GM12878 (cell line): ENCODE results near the gene TUBA4B. TPM values are rescaled to one million over a fixed set of nuclear protein-coding genes. Genes with fewer than 3 reads are reported as not detected.

ENCODE experiments used
- ATAC-seq: fragments of 200-7000 bp; cut with Tn5 transposase; 3 replicates; pipeline ENCODE4 v1.9.1; 2020; ENCODE audit warnings: mild to moderate bottlenecking, moderate library complexity
- BruUV-seq: library from RNA; stranded (reverse); fragments of 400-500 nt; replicated peaks from 2 replicates; lab custom pipeline; 2021; lab: Mats Ljungman, UMichigan
- CTCF ChIA-PET: fragments of 300-600 bp; sonication (Branson Sonifier 250); formaldehyde crosslinking; extraction: SDS; loops from one replicate; lab custom pipeline; 2021; ENCODE audit warnings: inconsistent platforms; lab: Yijun Ruan, JAX
- POLR2A ChIA-PET: fragments of 350-600 bp; formaldehyde crosslinking; extraction: SDS; loops from one replicate; lab custom pipeline; 2021; ENCODE audit warnings: inconsistent platforms; lab: Charles Lee
- RAD21 ChIA-PET: fragments of 300-600 bp; sonication (Branson Sonifier 250); formaldehyde crosslinking; loops from one replicate; lab custom pipeline; 2023; ENCODE audit warnings: antibody characterized with exemption; ENCODE audit not compliant: unreplicated experiment; lab: Charles Lee
- SMC1A ChIA-PET: fragments of 300-600 bp; sonication (Branson Sonifier 250); formaldehyde crosslinking; loops from one replicate; lab custom pipeline; 2023; ENCODE audit not compliant: unreplicated experiment, uncharacterized antibody; lab: Charles Lee
- DNase-seq: peaks from one replicate; pipeline ENCODE4 v3.0.0-alpha.2; 2011; ENCODE audit warnings: low read depth, low spot score
- FAIRE-seq: peaks from 3 replicates; lab custom pipeline; 2011; peaks lifted over from hg19 to GRCh38; lab: Jason Lieb, UNC
- H2AFZ ChIP-seq: 2 replicates; pipeline ENCODE4 v1.6.0; 2011; ENCODE audit warnings: low read depth, low read length, control low read depth; ENCODE audit not compliant: control insufficient read depth
- H3K27ac ChIP-seq: 2 replicates; pipeline ENCODE4 v1.5.1; 2011; ENCODE audit warnings: control low read depth; ENCODE audit not compliant: control insufficient read depth, insufficient read depth
- H3K27me3 ChIP-seq, 2 experiments: replicated peaks in 1 of 2; 2 replicates each; pipeline versions ENCODE4 v1.6.0 to v1.6.1; 2011; ENCODE audit warnings: low read length in 1 of 2; ENCODE audit not compliant: control insufficient read depth in 2 of 2, insufficient read depth in 2 of 2
- H3K36me3 ChIP-seq, 2 experiments: 2 replicates each; pipeline ENCODE4 v1.5.1; 2011; ENCODE audit warnings: low read length in 1 of 2; ENCODE audit not compliant: control insufficient read depth in 2 of 2, insufficient read depth in 2 of 2
- H3K4me1 ChIP-seq: 2 replicates; pipeline ENCODE4 v1.6.1; 2011; ENCODE audit warnings: mild to moderate bottlenecking, low read length, moderate library complexity, mixed read lengths; ENCODE audit not compliant: control insufficient read depth, insufficient read depth
- H3K4me2 ChIP-seq: 2 replicates; pipeline ENCODE4 v1.6.0; 2011; ENCODE audit warnings: control low read depth; ENCODE audit not compliant: control insufficient read depth, insufficient read depth
- H3K4me3 ChIP-seq: fragments of 200-600 bp; sonication (generic); 2 replicates; pipeline ENCODE4 v1.5.1; 2016
- H3K79me2 ChIP-seq: 2 replicates; pipeline ENCODE4 v1.6.0; 2011; ENCODE audit warnings: low read length; ENCODE audit not compliant: control insufficient read depth, insufficient read depth
- H3K9ac ChIP-seq: 2 replicates; pipeline ENCODE4 v1.8.0; 2011; ENCODE audit warnings: low read length, control low read depth, mixed read lengths; ENCODE audit not compliant: control insufficient read depth, insufficient read depth
- H3K9me3 ChIP-seq: replicated peaks from 3 replicates; pipeline ENCODE4 v1.5.1; 2011; ENCODE audit warnings: mild to moderate bottlenecking, low read length; ENCODE audit not compliant: control insufficient read depth, insufficient read depth
- H4K20me1 ChIP-seq: 2 replicates; pipeline ENCODE4 v1.6.0; 2011; ENCODE audit not compliant: control insufficient read depth, insufficient read depth
- CBX5 ChIP-seq: sonication (generic); IDR thresholded peaks from 2 replicates; pipeline ENCODE4 v1.6.1; 2016; ENCODE audit warnings: low read depth, moderate library complexity, mild to moderate bottlenecking, inconsistent platforms
- EED ChIP-seq: sonication (generic); IDR thresholded peaks from 2 replicates; pipeline ENCODE4 v1.6.1; 2016; ENCODE audit warnings: antibody characterized with exemption, low read depth
- HCFC1 ChIP-seq: fragments of 150-350 bp; IDR thresholded peaks from 2 replicates; pipeline ENCODE4 v1.6.1; 2014; ENCODE audit warnings: low read length
- KAT2A ChIP-seq: conservative IDR thresholded peaks from 2 replicates; pipeline ENCODE4 v1.6.1; 2011; ENCODE audit warnings: low read depth, low read length; ENCODE audit not compliant: control insufficient read depth
- NFXL1 ChIP-seq: fragments of 450-650 bp; IDR thresholded peaks from 2 replicates; pipeline ENCODE4 v1.6.1; 2017; ENCODE audit warnings: antibody characterized with exemption, mild to moderate bottlenecking, borderline replicate concordance
- POLR2A ChIP-seq: IDR thresholded peaks from 2 replicates; pipeline ENCODE4 v1.6.1; 2011; ENCODE audit warnings: low read depth, mild to moderate bottlenecking, low read length
- RAD21 ChIP-seq: IDR thresholded peaks from 2 replicates; pipeline ENCODE4 v1.6.1; 2011; ENCODE audit warnings: mild to moderate bottlenecking, low read depth, low read length, moderate library complexity; ENCODE audit not compliant: insufficient read depth
- RAD51 ChIP-seq: fragments of 450-650 bp; IDR thresholded peaks from 2 replicates; pipeline ENCODE4 v1.6.1; 2016; ENCODE audit warnings: moderate library complexity, mild to moderate bottlenecking, inconsistent platforms
- SUPT20H ChIP-seq: IDR thresholded peaks from 2 replicates; pipeline ENCODE4 v1.6.1; 2011; ENCODE audit warnings: low read depth, mild to moderate bottlenecking, low read length, moderate library complexity, borderline replicate concordance; ENCODE audit not compliant: control insufficient read depth
- WGBS: methylation state at CpG from one replicate; pipeline ENCODE4 v1.1.6; 2016; ENCODE audit warnings: low lambda C conversion rate; ENCODE audit not compliant: insufficient replicate concordance, insufficient coverage; ENCODE audit errors: missing lambda C conversion rate; 5-methylcytosine and 5-hydroxymethylcytosine counted together
- in situ Hi-C: fragments of 300-500 bp; cut with MboI; formaldehyde crosslinking; loops from 9 replicates; pipeline ENCODE4 v1.14.3; 2018; ENCODE audit warnings: mixed read lengths
- intact Hi-C: fragments of 100-400 bp; cut with micrococcal nuclease; formaldehyde crosslinking; loops from one replicate; pipeline ENCODE4 v1.14.2; 2022; ENCODE audit not compliant: unreplicated experiment
- polyA plus RNA-seq, 11 experiments: library from polyadenylated mRNA; depleted of rRNA in 4 of 11; unstranded in 6 of 11; stranded (reverse) in 5 of 11; fragments of >200 nt; fragmentation: Nextera tagmentation in 4 of 11; fragmentation: Illumina TruSeq in 1 of 11; extraction: Ambion mirVana in 4 of 11; extraction: Trizol in 1 of 11; gene quantifications; 1 replicate in 1 of 11; 2 replicates in 10 of 11; pipeline versions ENCODE4 v1.2.1 to v1.2.3, GENCODE V29; 2011 to 2016; ENCODE audit warnings: inconsistent platforms in 2 of 11, missing spikeins in 2 of 11, low read depth in 1 of 11
- total RNA-seq, 4 experiments: library from RNA; depleted of rRNA in 3 of 4; stranded (reverse); fragments of >200 nt in 3 of 4; fragmentation: Illumina TruSeq in 1 of 4; extraction: Trizol in 1 of 4; gene quantifications; 2 replicates each; pipeline versions ENCODE4 v1.2.1 to v1.2.3, GENCODE V29; 2013 to 2021
- TF ChIP-seq, protein P1 (sequence below): fragments of 450-650 bp; IDR thresholded peaks from 2 replicates; pipeline ENCODE4 v1.6.1; 2016; ENCODE audit warnings: mild to moderate bottlenecking
- TF ChIP-seq, protein P2 (sequence below): fragments of 150-350 bp; IDR thresholded peaks from 2 replicates; pipeline ENCODE4 v1.6.1; 2014; ENCODE audit warnings: mild to moderate bottlenecking, low read depth, low read length
- TF ChIP-seq, protein P3 (sequence below): fragments of 450-650 bp; IDR thresholded peaks from 2 replicates; pipeline ENCODE4 v1.6.1; 2017; ENCODE audit warnings: mild to moderate bottlenecking, moderate library complexity

The TUBA4B gene
- total and polyA plus RNA-seq, 10 of the 15 experiments (the other 5 are each of a cell fraction or from before 2014, with no cell fraction given) = 0.07 TPM; not detected in 9

DNA sequence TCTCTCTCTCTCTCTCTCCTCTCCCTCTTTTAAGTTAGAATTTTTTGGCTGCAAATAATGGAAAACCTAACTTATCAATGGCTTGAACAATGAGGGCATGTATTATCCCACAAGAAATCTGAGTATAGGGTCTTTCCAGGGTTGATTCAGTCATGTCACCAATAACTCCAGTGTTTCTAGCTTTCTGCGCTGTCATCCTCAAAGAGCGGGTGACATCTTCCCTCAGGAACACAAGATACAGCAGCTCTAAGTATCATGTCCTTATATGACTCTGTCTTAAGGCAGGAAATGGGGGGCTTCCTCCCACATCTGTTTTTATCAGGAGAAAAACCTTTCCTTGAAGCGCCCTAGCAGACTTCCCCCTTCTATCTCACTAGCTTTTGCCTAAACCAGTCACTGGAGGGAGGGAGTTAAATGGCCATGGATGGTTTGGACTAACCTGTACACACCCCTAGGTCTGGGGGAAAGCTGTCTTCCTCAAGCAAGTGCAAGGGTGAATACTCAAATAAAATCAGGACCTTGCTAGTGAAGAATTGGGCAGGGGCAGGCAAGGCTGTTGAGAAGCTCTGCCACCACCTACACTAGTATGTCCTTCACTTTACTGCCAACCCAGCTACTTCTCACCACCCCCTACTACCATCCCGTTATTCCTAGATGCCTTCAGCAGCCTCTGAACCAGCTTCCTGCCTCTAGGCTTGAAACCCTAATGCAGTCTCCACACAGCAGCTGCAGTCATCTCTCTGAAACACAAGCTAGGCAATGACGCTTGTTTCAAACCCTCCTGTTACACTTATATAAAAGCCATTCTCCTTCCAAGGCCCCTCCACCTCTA lies 8.2 kb downstream of the TUBA4B start:
- no TSS peak for BruUV-seq
- no peak for FAIRE-seq
- intact Hi-C loops = no loop called here

More for the DNA sequence above, 8.2 kb downstream of the TUBA4B start:
- H4K20me1 ChIP-seq = no peaks in the 10 kb centered on the region
- WGBS = 50% methylated on average over 5 of the region's 5 CpGs
- no peaks in the 10 kb centered on the region for H3K36me3 ChIP-seq
- ChIA-PET POLR2A (interaction anchor here (0.9 to 1.0 kb wide), 2 partner anchors 16 to 32 kb away, joined by 3 read pairs; partner anchors contain the start of genes ANKZF1 and ATG9A), RAD21 (interaction anchor here (0.7 to 1.4 kb wide), 5 partner anchors 9 to 34 kb away, joined by 3 to 6 read pairs (median 4); partner anchors contain the start of genes ANKZF1 and ATG9A), SMC1A (interaction anchor here (0.6 to 1.8 kb wide), 3 partner anchors 12 to 296 kb away, joined by 3 to 5 read pairs (median 3); no protein-coding TSS in a partner anchor), CTCF (interaction anchor here (0.8 to 4.2 kb wide), 6 partner anchors 9 to 37 kb away, joined by 3 to 33 read pairs (median 4); partner anchors contain the start of gene DNAJB2)
- in situ Hi-C loops = no loop called here
- no peak overlapping the region for H3K27ac ChIP-seq
- H3K9me3 ChIP-seq = no peaks in the 10 kb centered on the region
- no peak overlapping the region for H3K4me2 ChIP-seq
- no peak overlapping the region for H2AFZ ChIP-seq
- ATAC-seq (0 out of 3 replicates have a peak, but pooled peaks have one; percentile 23), DNase-seq (no peak)
- no peaks in the 10 kb centered on the region for H3K79me2 ChIP-seq
- no peak overlapping the region for H3K9ac ChIP-seq
- TF ChIP-seq HCFC1 (no peak), EED (no peak), SUPT20H (no peak), RAD21 (no peak), NFXL1 (no peak), POLR2A (no peak), KAT2A (no peak), RAD51 (no peak), CBX5 (no peak)
- TF ChIP-seq, protein P1, sequence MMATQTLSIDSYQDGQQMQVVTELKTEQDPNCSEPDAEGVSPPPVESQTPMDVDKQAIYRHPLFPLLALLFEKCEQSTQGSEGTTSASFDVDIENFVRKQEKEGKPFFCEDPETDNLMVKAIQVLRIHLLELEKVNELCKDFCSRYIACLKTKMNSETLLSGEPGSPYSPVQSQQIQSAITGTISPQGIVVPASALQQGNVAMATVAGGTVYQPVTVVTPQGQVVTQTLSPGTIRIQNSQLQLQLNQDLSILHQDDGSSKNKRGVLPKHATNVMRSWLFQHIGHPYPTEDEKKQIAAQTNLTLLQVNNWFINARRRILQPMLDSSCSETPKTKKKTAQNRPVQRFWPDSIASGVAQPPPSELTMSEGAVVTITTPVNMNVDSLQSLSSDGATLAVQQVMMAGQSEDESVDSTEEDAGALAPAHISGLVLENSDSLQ = no peak
- TF ChIP-seq, protein P2, sequence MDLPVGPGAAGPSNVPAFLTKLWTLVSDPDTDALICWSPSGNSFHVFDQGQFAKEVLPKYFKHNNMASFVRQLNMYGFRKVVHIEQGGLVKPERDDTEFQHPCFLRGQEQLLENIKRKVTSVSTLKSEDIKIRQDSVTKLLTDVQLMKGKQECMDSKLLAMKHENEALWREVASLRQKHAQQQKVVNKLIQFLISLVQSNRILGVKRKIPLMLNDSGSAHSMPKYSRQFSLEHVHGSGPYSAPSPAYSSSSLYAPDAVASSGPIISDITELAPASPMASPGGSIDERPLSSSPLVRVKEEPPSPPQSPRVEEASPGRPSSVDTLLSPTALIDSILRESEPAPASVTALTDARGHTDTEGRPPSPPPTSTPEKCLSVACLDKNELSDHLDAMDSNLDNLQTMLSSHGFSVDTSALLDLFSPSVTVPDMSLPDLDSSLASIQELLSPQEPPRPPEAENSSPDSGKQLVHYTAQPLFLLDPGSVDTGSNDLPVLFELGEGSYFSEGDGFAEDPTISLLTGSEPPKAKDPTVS = no peak
- TF ChIP-seq, protein P3, sequence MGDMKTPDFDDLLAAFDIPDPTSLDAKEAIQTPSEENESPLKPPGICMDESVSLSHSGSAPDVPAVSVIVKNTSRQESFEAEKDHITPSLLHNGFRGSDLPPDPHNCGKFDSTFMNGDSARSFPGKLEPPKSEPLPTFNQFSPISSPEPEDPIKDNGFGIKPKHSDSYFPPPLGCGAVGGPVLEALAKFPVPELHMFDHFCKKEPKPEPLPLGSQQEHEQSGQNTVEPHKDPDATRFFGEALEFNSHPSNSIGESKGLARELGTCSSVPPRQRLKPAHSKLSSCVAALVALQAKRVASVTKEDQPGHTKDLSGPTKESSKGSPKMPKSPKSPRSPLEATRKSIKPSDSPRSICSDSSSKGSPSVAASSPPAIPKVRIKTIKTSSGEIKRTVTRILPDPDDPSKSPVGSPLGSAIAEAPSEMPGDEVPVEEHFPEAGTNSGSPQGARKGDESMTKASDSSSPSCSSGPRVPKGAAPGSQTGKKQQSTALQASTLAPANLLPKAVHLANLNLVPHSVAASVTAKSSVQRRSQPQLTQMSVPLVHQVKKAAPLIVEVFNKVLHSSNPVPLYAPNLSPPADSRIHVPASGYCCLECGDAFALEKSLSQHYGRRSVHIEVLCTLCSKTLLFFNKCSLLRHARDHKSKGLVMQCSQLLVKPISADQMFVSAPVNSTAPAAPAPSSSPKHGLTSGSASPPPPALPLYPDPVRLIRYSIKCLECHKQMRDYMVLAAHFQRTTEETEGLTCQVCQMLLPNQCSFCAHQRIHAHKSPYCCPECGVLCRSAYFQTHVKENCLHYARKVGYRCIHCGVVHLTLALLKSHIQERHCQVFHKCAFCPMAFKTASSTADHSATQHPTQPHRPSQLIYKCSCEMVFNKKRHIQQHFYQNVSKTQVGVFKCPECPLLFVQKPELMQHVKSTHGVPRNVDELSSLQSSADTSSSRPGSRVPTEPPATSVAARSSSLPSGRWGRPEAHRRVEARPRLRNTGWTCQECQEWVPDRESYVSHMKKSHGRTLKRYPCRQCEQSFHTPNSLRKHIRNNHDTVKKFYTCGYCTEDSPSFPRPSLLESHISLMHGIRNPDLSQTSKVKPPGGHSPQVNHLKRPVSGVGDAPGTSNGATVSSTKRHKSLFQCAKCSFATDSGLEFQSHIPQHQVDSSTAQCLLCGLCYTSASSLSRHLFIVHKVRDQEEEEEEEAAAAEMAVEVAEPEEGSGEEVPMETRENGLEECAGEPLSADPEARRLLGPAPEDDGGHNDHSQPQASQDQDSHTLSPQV = no peak
- no peak overlapping the region for H3K4me3 ChIP-seq
- no peaks in the 10 kb centered on the region for H3K4me1 ChIP-seq
- peaks cover 0 to 4% of the 10 kb centered on the region in 2 experiments; a peak in 1 of 4 replicates for H3K27me3 ChIP-seq
